HEK293 (cell line): ENCODE measurements around the gene IRF7.

ENCODE experiments used
- CTCF ChIA-PET: fragments of 350-600 bp; formaldehyde crosslinking; extraction: SDS; loops from one replicate; lab custom pipeline; 2021; ENCODE audit warnings: antibody characterized with exemption; lab: Yijun Ruan, JAX
- POLR2A ChIA-PET: fragments of 300-600 bp; formaldehyde crosslinking; extraction: SDS; loops from one replicate; lab custom pipeline; 2020; ENCODE audit warnings: antibody characterized with exemption, inconsistent platforms; lab: Yijun Ruan, JAX
- H3K27ac ChIP-seq: fragments of 200-500 bp; sonication (Bioruptor generic); 2 replicates; pipeline ENCODE4 v1.5.1; 2014; ENCODE audit warnings: low read depth, low read length, control low read depth, inconsistent platforms; ENCODE audit errors: extremely low read depth
- H3K36me3 ChIP-seq, 2 experiments: fragments of 200-500 bp in 1 of 2; sonication (Bioruptor generic) in 1 of 2; 1 replicate in 1 of 2; 2 replicates in 1 of 2; pipeline ENCODE4 v1.5.1; 2014 to 2017; ENCODE audit warnings: inconsistent platforms in 2 of 2, low read length in 2 of 2; ENCODE audit not compliant: control insufficient read depth in 2 of 2, insufficient read depth in 1 of 2
- H3K4me1 ChIP-seq: fragments of 200-500 bp; sonication (Bioruptor generic); 2 replicates; pipeline ENCODE4 v1.5.1; 2014; ENCODE audit warnings: mild to moderate bottlenecking, low read length, inconsistent platforms; ENCODE audit not compliant: control insufficient read depth, insufficient read depth
- H3K4me3 ChIP-seq: 2 replicates; pipeline ENCODE4 v1.5.1; 2011; ENCODE audit warnings: low read depth, mild to moderate bottlenecking, control low read depth, low read length, moderate library complexity
- H3K9me3 ChIP-seq: fragments of 200-500 bp; sonication (Bioruptor generic); 2 replicates; pipeline ENCODE4 v1.5.1; 2014; ENCODE audit warnings: low read depth, low read length, inconsistent platforms; ENCODE audit not compliant: control insufficient read depth, insufficient read depth
- CTCF ChIP-seq: fragments of 450-650 bp; formaldehyde crosslinking; IDR thresholded peaks from 2 replicates; pipeline ENCODE4 v1.5.1; 2016; ENCODE audit warnings: missing biosample characterization, missing genetic modification characterization
- GLI4 ChIP-seq: fragments of 450-650 bp; formaldehyde crosslinking; IDR thresholded peaks from 2 replicates; pipeline ENCODE4 v1.5.1; 2016; ENCODE audit warnings: missing biosample characterization, missing genetic modification characterization
- KLF8 ChIP-seq: fragments of 450-650 bp; formaldehyde crosslinking; IDR thresholded peaks from 2 replicates; pipeline ENCODE4 v1.5.1; 2016; ENCODE audit warnings: missing biosample characterization, missing genetic modification characterization
- PBX3 ChIP-seq: sonication (generic); formaldehyde crosslinking; IDR thresholded peaks from 2 replicates; pipeline ENCODE4 v1.8.1; 2022; ENCODE audit warnings: mild to moderate bottlenecking, moderate library complexity, missing genetic modification reagents
- ZFHX2 ChIP-seq: fragments of 450-650 bp; formaldehyde crosslinking; conservative IDR thresholded peaks from 2 replicates; pipeline ENCODE4 v1.5.1; 2016; ENCODE audit warnings: missing biosample characterization, missing genetic modification characterization
- ZIC2 ChIP-seq: fragments of 450-650 bp; formaldehyde crosslinking; IDR thresholded peaks from 2 replicates; pipeline ENCODE4 v1.5.1; 2016; ENCODE audit warnings: missing biosample characterization, missing genetic modification characterization
- ZNF157 ChIP-seq: fragments of 450-650 bp; formaldehyde crosslinking; IDR thresholded peaks from 2 replicates; pipeline ENCODE4 v1.5.1; 2016; ENCODE audit warnings: missing biosample characterization, missing genetic modification characterization
- ZNF280D ChIP-seq: fragments of 450-650 bp; formaldehyde crosslinking; IDR thresholded peaks from 2 replicates; pipeline ENCODE4 v1.5.1; 2016; ENCODE audit warnings: missing biosample characterization, missing genetic modification characterization
- ZNF302 ChIP-seq: fragments of 450-650 bp; formaldehyde crosslinking; IDR thresholded peaks from 2 replicates; pipeline ENCODE4 v1.5.1; 2016; ENCODE audit warnings: missing biosample characterization, missing genetic modification characterization, low read depth
- ZNF354C ChIP-seq: fragments of 450-650 bp; formaldehyde crosslinking; IDR thresholded peaks from 2 replicates; pipeline ENCODE4 v1.5.1; 2016; ENCODE audit warnings: missing biosample characterization, missing genetic modification characterization, low read depth, borderline replicate concordance
- ZNF366 ChIP-seq: fragments of 450-650 bp; formaldehyde crosslinking; conservative IDR thresholded peaks from 2 replicates; pipeline ENCODE4 v1.5.1; 2016; ENCODE audit warnings: missing biosample characterization, missing genetic modification characterization
- ZNF48 ChIP-seq: fragments of 450-650 bp; formaldehyde crosslinking; IDR thresholded peaks from 2 replicates; pipeline ENCODE4 v1.5.1; 2016; ENCODE audit warnings: missing biosample characterization, missing genetic modification characterization
- ZNF488 ChIP-seq: fragments of 450-650 bp; formaldehyde crosslinking; IDR thresholded peaks from 2 replicates; pipeline ENCODE4 v1.5.1; 2016; ENCODE audit warnings: missing biosample characterization, missing genetic modification characterization
- ZNF510 ChIP-seq: fragments of 450-650 bp; formaldehyde crosslinking; IDR thresholded peaks from 2 replicates; pipeline ENCODE4 v1.5.1; 2018; ENCODE audit warnings: mild to moderate bottlenecking, missing genetic modification characterization, missing biosample characterization; ENCODE audit not compliant: insufficient replicate concordance
- ZNF544 ChIP-seq: fragments of 450-650 bp; formaldehyde crosslinking; IDR thresholded peaks from 2 replicates; pipeline ENCODE4 v1.5.0; 2017; ENCODE audit warnings: missing biosample characterization, missing genetic modification characterization
- ZNF580 ChIP-seq: fragments of 450-650 bp; formaldehyde crosslinking; IDR thresholded peaks from 2 replicates; pipeline ENCODE4 v1.5.1; 2016; ENCODE audit warnings: missing biosample characterization, missing genetic modification characterization
- ZNF677 ChIP-seq: fragments of 450-650 bp; IDR thresholded peaks from 2 replicates; pipeline ENCODE4 v1.5.0; 2018; ENCODE audit warnings: missing biosample characterization, mild to moderate bottlenecking, missing genetic modification characterization, moderate library complexity
- ZNF707 ChIP-seq: fragments of 450-650 bp; formaldehyde crosslinking; IDR thresholded peaks from 2 replicates; pipeline ENCODE4 v1.5.1; 2016; ENCODE audit warnings: missing biosample characterization, missing genetic modification characterization
- ZNF777 ChIP-seq: fragments of 450-650 bp; formaldehyde crosslinking; IDR thresholded peaks from 2 replicates; pipeline ENCODE4 v1.5.1; 2017; ENCODE audit warnings: missing biosample characterization, missing genetic modification characterization, borderline replicate concordance
- ZNF830 ChIP-seq: fragments of 450-650 bp; IDR thresholded peaks from 2 replicates; pipeline ENCODE4 v1.5.0; 2018; ENCODE audit warnings: missing biosample characterization, missing genetic modification characterization, low read depth, mild to moderate bottlenecking, moderate library complexity
- ZXDB ChIP-seq: fragments of 450-650 bp; formaldehyde crosslinking; IDR thresholded peaks from 2 replicates; pipeline ENCODE4 v1.5.1; 2016; ENCODE audit warnings: missing biosample characterization, missing genetic modification characterization

Gene IRF7

GRCh38 chr11:581342-581741 is 34.4 kb downstream of the IRF7 start:
- TF ChIP-seq CTCF (tag by site-specific recombination) (no peak), ZNF302 (tag by site-specific recombination) (no peak), PBX3 (CRISPR knock-in tag) (no peak), ZFHX2 (tag by site-specific recombination) (no peak), ZNF354C (no peak), ZXDB (tag by site-specific recombination) (no peak)
- POLR2A ChIA-PET, result interaction anchor here (0.7 kb wide), 1 partner anchor 14 kb away, joined by 3 read pairs; no protein-coding TSS in a partner anchor
- H3K36me3 ChIP-seq, result peaks cover 3 to 66% of the 10 kb centered on the region in 2 experiments; a peak in 2 of 3 replicates

GRCh38 chr11:579830-580601 is 35.7 kb downstream of the IRF7 start:
- Histone ChIP-seq H3K36me3 (peaks cover 3 to 56% of the 10 kb centered on the region in 2 experiments; a peak in 2 of 3 replicates), H3K27ac (no peak overlapping the region), H3K9me3 (no peaks in the 10 kb centered on the region), H3K4me1 (peaks cover 5% of the 10 kb centered on the region), H3K4me3 (no peak overlapping the region)
- POLR2A ChIA-PET, result no interaction called here
- CTCF ChIA-PET, result interaction anchor here (1.1 kb wide), 1 partner anchor 25 kb away, joined by 3 read pairs; no protein-coding TSS in a partner anchor
- TF ChIP-seq ZNF677 (tag by site-specific recombination), result no peak
- TF ChIP-seq ZNF830 (tag by site-specific recombination), result no peak
- TF ChIP-seq ZXDB (tag by site-specific recombination), result no peak
- no peak for TF ChIP-seq ZNF157
- no peak for TF ChIP-seq ZNF48 (tag by site-specific recombination)
- no peak for TF ChIP-seq ZNF280D (tag by site-specific recombination)
- TF ChIP-seq GLI4, result no peak

More at GRCh38 chr11:581342-581741, 34.4 kb downstream of the IRF7 start:
- H3K4me1 ChIP-seq, result peaks cover 5% of the 10 kb centered on the region; the same call in 1 of the 2 replicates
- no peak overlapping the region for H3K27ac ChIP-seq
- CTCF ChIA-PET, result no interaction called here
- H3K4me3 ChIP-seq, result no peak overlapping the region
- no peaks in the 10 kb centered on the region for H3K9me3 ChIP-seq

GRCh38 chr11:578276-579035 is 37.3 kb downstream of the IRF7 start:
- Histone ChIP-seq H3K27ac (no peak overlapping the region), H3K4me3 (peak overlapping the region; percentile 75)
- no peak for TF ChIP-seq ZNF510
- no peak for TF ChIP-seq ZIC2 (tag by site-specific recombination)
- no peak for TF ChIP-seq ZNF580 (tag by site-specific recombination)
- TF ChIP-seq ZNF544 (tag by site-specific recombination), result no peak
- TF ChIP-seq ZNF157, result no peak
- no peak for TF ChIP-seq ZNF366 (tag by site-specific recombination)
- TF ChIP-seq ZNF777, result no peak
- no peak for TF ChIP-seq ZNF488
- no peak for TF ChIP-seq KLF8 (tag by site-specific recombination)
- no peak for TF ChIP-seq ZNF707 (tag by site-specific recombination)
- TF ChIP-seq, all 188 proteins: peak for 0
- Histone ChIP-seq H3K9me3 (no peaks in the 10 kb centered on the region), H3K4me1 (peaks cover 5% of the 10 kb centered on the region), H3K36me3 (peaks cover 3 to 43% of the 10 kb centered on the region in 2 experiments; a peak in 2 of 3 replicates)
- ChIA-PET POLR2A (interaction anchor here (0.8 kb wide), 1 partner anchor 24 kb away, joined by 3 read pairs; no protein-coding TSS in a partner anchor), CTCF (interaction anchor here (0.5 to 0.6 kb wide), 2 partner anchors 55 to 140 kb away, joined by 3 read pairs; no protein-coding TSS in a partner anchor)
